GM23338 (cell line): ENCODE data around the gene EDAR. TPM values are rescaled to one million over a fixed set of nuclear protein-coding genes. Genes with fewer than 3 reads are reported as not detected.

Experiments used
- ATAC-seq: fragments of 200-7000 bp; cut with Tn5 transposase; 3 replicates; pipeline ENCODE4 v1.9.1; 2020
- DNase-seq: peaks from one replicate; pipeline ENCODE4 v3.0.0-alpha.2; 2015; ENCODE audit warnings: low spot score
- H2AFZ ChIP-seq: fragments of 200-600 bp; sonication (generic); 2 replicates; pipeline ENCODE4 v1.8.0; 2016; ENCODE audit warnings: antibody characterized with exemption, mild to moderate bottlenecking, moderate library complexity
- H3F3A ChIP-seq: fragments of 200-600 bp; sonication (generic); replicated peaks from 2 replicates; pipeline ENCODE4 v1.8.0; 2017; ENCODE audit warnings: antibody characterized with exemption, mixed run types, low read depth
- H3K27ac ChIP-seq: fragments of 200-600 bp; sonication (generic); 2 replicates; pipeline ENCODE4 v1.6.1; 2016; ENCODE audit warnings: low read depth
- H3K27me3 ChIP-seq: fragments of 200-600 bp; sonication (generic); 2 replicates; pipeline ENCODE4 v1.8.0; 2016; ENCODE audit warnings: mild to moderate bottlenecking, mixed run types, moderate library complexity; ENCODE audit not compliant: insufficient read depth
- H3K36me3 ChIP-seq: fragments of 200-600 bp; sonication (generic); 2 replicates; pipeline ENCODE4 v1.8.0; 2016; ENCODE audit warnings: mild to moderate bottlenecking; ENCODE audit not compliant: insufficient read depth
- H3K4me1 ChIP-seq: fragments of 200-600 bp; sonication (generic); 2 replicates; pipeline ENCODE4 v1.8.0; 2016; ENCODE audit warnings: mild to moderate bottlenecking, moderate library complexity; ENCODE audit not compliant: insufficient read depth
- H3K4me2 ChIP-seq: fragments of 200-600 bp; sonication (generic); 2 replicates; pipeline ENCODE4 v1.7.1; 2017; ENCODE audit warnings: mixed run types
- H3K4me3 ChIP-seq: fragments of 200-600 bp; sonication (generic); 2 replicates; pipeline ENCODE4 v1.6.1; 2016; ENCODE audit warnings: mixed run types
- H3K79me2 ChIP-seq: fragments of 200-600 bp; sonication (generic); replicated peaks from 2 replicates; pipeline ENCODE4 v1.8.0; 2017; ENCODE audit warnings: mild to moderate bottlenecking; ENCODE audit not compliant: insufficient read depth
- H3K9me2 ChIP-seq: fragments of 200-600 bp; sonication (generic); 2 replicates; pipeline ENCODE4 v1.8.0; 2017; ENCODE audit not compliant: insufficient read depth
- H4K20me1 ChIP-seq: fragments of 200-600 bp; sonication (generic); replicated peaks from 2 replicates; pipeline ENCODE4 v1.8.0; 2017; ENCODE audit warnings: mild to moderate bottlenecking; ENCODE audit not compliant: insufficient read depth
- H3K27ac Mint-ChIP-seq: 2 replicates; pipeline ENCODE4 v1.8.0; 2020; ENCODE audit warnings: inconsistent platforms, mild to moderate bottlenecking, moderate library complexity, mixed read lengths
- H3K27me3 Mint-ChIP-seq: 3 replicates; pipeline ENCODE4 v1.8.0; 2022; ENCODE audit warnings: low read depth, mild to moderate bottlenecking, moderate library complexity, mixed read lengths, inconsistent platforms; ENCODE audit not compliant: insufficient read depth, poor library complexity
- H3K36me3 Mint-ChIP-seq: 3 replicates; pipeline ENCODE4 v1.8.0; 2021; ENCODE audit warnings: low read depth, mild to moderate bottlenecking, inconsistent platforms, moderate library complexity, mixed read lengths
- H3K4me1 Mint-ChIP-seq: 3 replicates; pipeline ENCODE4 v1.8.0; 2020; ENCODE audit warnings: mild to moderate bottlenecking, inconsistent platforms, mixed read lengths
- H3K4me3 Mint-ChIP-seq: 3 replicates; pipeline ENCODE4 v1.8.0; 2021; ENCODE audit warnings: moderate library complexity, mild to moderate bottlenecking, inconsistent platforms, mixed read lengths
- H3K9me3 Mint-ChIP-seq: 3 replicates; pipeline ENCODE4 v1.8.0; 2020; ENCODE audit warnings: moderate library complexity, mild to moderate bottlenecking, inconsistent platforms, mixed read lengths
- CREB1 ChIP-seq: fragments of 250-450 bp; sonication (Bioruptor Pico); IDR thresholded peaks from 2 replicates; pipeline ENCODE4 v1.5.0; 2020; ENCODE audit warnings: low read depth, mild to moderate bottlenecking, moderate library complexity
- NANOG ChIP-seq: IDR thresholded peaks from 2 replicates; pipeline ENCODE4 v1.6.1; 2016; ENCODE audit warnings: antibody characterized with exemption, borderline replicate concordance
- ZNF114 ChIP-seq: fragments of 250-450 bp; sonication (Bioruptor Pico); IDR thresholded peaks from 2 replicates; pipeline ENCODE4 v1.5.0; 2020; ENCODE audit warnings: mild to moderate bottlenecking, moderate library complexity
- ZNF331 ChIP-seq: fragments of 250-450 bp; sonication (Bioruptor Pico); IDR thresholded peaks from 2 replicates; pipeline ENCODE4 v1.5.0; 2020; ENCODE audit warnings: low read depth, mild to moderate bottlenecking, moderate library complexity
- polyA plus RNA-seq: library from polyadenylated mRNA; unstranded; fragments of >200 nt; fragmentation: Nextera tagmentation; extraction: Ambion mirVana; gene quantifications from 2 replicates; pipeline ENCODE4 v1.2.1, GENCODE V29; 2016
- total RNA-seq: library from RNA; depleted of rRNA; stranded (reverse); fragments of >200 nt; shearing (Covaris generic); gene quantifications from 2 replicates; pipeline ENCODE4 v1.2.3, GENCODE V29; 2014
- TF ChIP-seq, protein P1 (sequence below): IDR thresholded peaks from 2 replicates; pipeline ENCODE4 v1.6.1; 2016; ENCODE audit warnings: antibody characterized with exemption
- TF ChIP-seq, protein P2 (sequence below): fragments of 250-450 bp; sonication (Bioruptor Pico); IDR thresholded peaks from 2 replicates; pipeline ENCODE4 v1.5.0; 2020; ENCODE audit warnings: mild to moderate bottlenecking, moderate library complexity
- TF ChIP-seq, protein P3 (sequence below): IDR thresholded peaks from one replicate; pipeline ENCODE4 v1.6.1; 2018; ENCODE audit warnings: antibody characterized with exemption; ENCODE audit not compliant: unreplicated experiment
- TF ChIP-seq, protein P4 (sequence below), 2 experiments: fragments of 200-600 bp in 1 of 2; sonication (generic) in 1 of 2; conservative IDR thresholded peaks; 2 replicates each; pipeline versions ENCODE4 v1.5.1 to v1.6.1; 2016 to 2017; ENCODE audit warnings: antibody characterized with exemption in 2 of 2, low read depth in 2 of 2, mild to moderate bottlenecking in 2 of 2, moderate library complexity in 1 of 2

Gene EDAR
- total and polyA plus RNA-seq, 2 experiments from 2014 or later, result not detected

DNA sequence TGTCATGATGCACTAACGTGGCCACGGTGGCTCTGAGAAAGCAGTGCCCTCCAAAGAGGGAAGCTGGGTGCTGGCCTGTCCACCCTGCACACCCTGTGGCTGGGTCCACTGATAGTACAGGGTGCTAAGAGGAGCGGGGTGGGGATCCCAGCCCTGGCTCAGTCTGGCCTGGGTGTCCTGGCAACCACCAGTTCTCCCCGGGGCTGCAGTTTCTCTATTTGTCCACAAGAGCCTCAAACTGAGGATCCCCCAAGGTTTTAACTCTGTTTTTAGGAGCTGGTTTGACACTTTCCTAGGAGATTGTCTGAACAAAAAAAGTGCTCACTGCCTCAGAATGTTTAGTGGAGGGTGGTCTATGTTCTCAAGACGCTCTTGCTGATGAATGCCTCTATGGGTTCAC lies 29.0 kb downstream of the EDAR start (continued):
- TF ChIP-seq, protein P1, sequence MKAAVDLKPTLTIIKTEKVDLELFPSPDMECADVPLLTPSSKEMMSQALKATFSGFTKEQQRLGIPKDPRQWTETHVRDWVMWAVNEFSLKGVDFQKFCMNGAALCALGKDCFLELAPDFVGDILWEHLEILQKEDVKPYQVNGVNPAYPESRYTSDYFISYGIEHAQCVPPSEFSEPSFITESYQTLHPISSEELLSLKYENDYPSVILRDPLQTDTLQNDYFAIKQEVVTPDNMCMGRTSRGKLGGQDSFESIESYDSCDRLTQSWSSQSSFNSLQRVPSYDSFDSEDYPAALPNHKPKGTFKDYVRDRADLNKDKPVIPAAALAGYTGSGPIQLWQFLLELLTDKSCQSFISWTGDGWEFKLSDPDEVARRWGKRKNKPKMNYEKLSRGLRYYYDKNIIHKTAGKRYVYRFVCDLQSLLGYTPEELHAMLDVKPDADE, result no peak
- TF ChIP-seq ZNF331 (CRISPR knock-in tag), result no peak
- TF ChIP-seq NANOG, result no peak
- TF ChIP-seq, protein P2, sequence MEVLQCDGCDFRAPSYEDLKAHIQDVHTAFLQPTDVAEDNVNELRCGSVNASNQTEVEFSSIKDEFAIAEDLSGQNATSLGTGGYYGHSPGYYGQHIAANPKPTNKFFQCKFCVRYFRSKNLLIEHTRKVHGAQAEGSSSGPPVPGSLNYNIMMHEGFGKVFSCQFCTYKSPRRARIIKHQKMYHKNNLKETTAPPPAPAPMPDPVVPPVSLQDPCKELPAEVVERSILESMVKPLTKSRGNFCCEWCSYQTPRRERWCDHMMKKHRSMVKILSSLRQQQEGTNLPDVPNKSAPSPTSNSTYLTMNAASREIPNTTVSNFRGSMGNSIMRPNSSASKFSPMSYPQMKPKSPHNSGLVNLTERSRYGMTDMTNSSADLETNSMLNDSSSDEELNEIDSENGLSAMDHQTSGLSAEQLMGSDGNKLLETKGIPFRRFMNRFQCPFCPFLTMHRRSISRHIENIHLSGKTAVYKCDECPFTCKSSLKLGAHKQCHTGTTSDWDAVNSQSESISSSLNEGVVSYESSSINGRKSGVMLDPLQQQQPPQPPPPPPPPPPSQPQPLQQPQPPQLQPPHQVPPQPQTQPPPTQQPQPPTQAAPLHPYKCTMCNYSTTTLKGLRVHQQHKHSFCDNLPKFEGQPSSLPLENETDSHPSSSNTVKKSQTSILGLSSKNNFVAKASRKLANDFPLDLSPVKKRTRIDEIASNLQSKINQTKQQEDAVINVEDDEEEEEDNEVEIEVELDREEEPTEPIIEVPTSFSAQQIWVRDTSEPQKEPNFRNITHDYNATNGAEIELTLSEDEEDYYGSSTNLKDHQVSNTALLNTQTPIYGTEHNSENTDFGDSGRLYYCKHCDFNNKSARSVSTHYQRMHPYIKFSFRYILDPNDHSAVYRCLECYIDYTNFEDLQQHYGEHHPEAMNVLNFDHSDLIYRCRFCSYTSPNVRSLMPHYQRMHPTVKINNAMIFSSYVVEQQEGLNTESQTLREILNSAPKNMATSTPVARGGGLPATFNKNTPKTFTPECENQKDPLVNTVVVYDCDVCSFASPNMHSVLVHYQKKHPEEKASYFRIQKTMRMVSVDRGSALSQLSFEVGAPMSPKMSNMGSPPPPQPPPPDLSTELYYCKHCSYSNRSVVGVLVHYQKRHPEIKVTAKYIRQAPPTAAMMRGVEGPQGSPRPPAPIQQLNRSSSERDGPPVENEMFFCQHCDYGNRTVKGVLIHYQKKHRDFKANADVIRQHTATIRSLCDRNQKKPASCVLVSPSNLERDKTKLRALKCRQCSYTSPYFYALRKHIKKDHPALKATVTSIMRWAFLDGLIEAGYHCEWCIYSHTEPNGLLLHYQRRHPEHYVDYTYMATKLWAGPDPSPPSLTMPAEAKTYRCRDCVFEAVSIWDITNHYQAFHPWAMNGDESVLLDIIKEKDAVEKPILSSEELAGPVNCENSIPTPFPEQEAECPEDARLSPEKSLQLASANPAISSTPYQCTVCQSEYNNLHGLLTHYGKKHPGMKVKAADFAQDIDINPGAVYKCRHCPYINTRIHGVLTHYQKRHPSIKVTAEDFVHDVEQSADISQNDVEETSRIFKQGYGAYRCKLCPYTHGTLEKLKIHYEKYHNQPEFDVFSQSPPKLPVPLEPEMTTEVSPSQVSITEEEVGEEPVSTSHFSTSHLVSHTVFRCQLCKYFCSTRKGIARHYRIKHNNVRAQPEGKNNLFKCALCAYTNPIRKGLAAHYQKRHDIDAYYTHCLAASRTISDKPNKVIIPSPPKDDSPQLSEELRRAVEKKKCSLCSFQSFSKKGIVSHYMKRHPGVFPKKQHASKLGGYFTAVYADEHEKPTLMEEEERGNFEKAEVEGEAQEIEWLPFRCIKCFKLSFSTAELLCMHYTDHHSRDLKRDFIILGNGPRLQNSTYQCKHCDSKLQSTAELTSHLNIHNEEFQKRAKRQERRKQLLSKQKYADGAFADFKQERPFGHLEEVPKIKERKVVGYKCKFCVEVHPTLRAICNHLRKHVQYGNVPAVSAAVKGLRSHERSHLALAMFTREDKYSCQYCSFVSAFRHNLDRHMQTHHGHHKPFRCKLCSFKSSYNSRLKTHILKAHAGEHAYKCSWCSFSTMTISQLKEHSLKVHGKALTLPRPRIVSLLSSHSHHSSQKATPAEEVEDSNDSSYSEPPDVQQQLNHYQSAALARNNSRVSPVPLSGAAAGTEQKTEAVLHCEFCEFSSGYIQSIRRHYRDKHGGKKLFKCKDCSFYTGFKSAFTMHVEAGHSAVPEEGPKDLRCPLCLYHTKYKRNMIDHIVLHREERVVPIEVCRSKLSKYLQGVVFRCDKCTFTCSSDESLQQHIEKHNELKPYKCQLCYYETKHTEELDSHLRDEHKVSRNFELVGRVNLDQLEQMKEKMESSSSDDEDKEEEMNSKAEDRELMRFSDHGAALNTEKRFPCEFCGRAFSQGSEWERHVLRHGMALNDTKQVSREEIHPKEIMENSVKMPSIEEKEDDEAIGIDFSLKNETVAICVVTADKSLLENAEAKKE (CRISPR knock-in tag), result no peak

DNA sequence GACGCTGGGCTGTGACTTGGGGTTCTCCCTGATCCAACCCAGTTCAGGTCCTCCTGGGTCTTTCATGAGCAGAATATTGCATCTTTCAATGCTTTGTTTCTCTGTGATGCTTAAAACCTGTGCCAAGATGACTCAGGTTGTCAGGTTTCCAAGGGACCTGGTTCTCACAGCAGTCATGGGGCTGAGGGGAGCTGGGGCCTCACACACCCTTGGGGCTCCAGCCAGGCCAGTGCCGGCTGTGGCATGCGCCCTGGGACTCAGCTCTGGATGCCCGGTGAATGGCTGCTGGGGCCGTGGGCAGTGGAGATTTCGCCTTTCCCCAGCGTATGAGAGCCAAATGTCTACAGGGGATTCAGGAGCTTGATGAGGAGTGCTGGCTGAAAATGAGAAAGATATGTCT lies 29.6 kb downstream of the EDAR start:
- Histone ChIP-seq H3K36me3 (no peaks in the 10 kb centered on the region), H3K79me2 (no peaks in the 10 kb centered on the region), H4K20me1 (no peaks in the 10 kb centered on the region), H3F3A (no peaks in the 10 kb centered on the region), H3K9me2 (0 out of 2 replicates have a peak, but pooled peaks cover 2% of the 10 kb centered on the region), H3K27me3 (no peaks in the 10 kb centered on the region), H3K4me1 (peaks cover 16% of the 10 kb centered on the region), H3K4me3 (no peak overlapping the region), H2AFZ (no peak overlapping the region), H3K4me2 (no peak overlapping the region), H3K27ac (no peak overlapping the region)
- Mint-ChIP-seq H3K9me3 (no peaks in the 10 kb centered on the region), H3K27me3 (peaks cover 3% of the 10 kb centered on the region), H3K4me3 (no peak overlapping the region), H3K27ac (no peak overlapping the region), H3K36me3 (no peaks in the 10 kb centered on the region), H3K4me1 (peaks cover 32% of the 10 kb centered on the region)
- DNase-seq (no peak), ATAC-seq (no peak)
- TF ChIP-seq CREB1 (no peak), ZNF114 (CRISPR knock-in tag) (no peak)
- TF ChIP-seq, protein P3, sequence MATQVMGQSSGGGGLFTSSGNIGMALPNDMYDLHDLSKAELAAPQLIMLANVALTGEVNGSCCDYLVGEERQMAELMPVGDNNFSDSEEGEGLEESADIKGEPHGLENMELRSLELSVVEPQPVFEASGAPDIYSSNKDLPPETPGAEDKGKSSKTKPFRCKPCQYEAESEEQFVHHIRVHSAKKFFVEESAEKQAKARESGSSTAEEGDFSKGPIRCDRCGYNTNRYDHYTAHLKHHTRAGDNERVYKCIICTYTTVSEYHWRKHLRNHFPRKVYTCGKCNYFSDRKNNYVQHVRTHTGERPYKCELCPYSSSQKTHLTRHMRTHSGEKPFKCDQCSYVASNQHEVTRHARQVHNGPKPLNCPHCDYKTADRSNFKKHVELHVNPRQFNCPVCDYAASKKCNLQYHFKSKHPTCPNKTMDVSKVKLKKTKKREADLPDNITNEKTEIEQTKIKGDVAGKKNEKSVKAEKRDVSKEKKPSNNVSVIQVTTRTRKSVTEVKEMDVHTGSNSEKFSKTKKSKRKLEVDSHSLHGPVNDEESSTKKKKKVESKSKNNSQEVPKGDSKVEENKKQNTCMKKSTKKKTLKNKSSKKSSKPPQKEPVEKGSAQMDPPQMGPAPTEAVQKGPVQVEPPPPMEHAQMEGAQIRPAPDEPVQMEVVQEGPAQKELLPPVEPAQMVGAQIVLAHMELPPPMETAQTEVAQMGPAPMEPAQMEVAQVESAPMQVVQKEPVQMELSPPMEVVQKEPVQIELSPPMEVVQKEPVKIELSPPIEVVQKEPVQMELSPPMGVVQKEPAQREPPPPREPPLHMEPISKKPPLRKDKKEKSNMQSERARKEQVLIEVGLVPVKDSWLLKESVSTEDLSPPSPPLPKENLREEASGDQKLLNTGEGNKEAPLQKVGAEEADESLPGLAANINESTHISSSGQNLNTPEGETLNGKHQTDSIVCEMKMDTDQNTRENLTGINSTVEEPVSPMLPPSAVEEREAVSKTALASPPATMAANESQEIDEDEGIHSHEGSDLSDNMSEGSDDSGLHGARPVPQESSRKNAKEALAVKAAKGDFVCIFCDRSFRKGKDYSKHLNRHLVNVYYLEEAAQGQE, result no peak
- TF ChIP-seq, protein P4, sequence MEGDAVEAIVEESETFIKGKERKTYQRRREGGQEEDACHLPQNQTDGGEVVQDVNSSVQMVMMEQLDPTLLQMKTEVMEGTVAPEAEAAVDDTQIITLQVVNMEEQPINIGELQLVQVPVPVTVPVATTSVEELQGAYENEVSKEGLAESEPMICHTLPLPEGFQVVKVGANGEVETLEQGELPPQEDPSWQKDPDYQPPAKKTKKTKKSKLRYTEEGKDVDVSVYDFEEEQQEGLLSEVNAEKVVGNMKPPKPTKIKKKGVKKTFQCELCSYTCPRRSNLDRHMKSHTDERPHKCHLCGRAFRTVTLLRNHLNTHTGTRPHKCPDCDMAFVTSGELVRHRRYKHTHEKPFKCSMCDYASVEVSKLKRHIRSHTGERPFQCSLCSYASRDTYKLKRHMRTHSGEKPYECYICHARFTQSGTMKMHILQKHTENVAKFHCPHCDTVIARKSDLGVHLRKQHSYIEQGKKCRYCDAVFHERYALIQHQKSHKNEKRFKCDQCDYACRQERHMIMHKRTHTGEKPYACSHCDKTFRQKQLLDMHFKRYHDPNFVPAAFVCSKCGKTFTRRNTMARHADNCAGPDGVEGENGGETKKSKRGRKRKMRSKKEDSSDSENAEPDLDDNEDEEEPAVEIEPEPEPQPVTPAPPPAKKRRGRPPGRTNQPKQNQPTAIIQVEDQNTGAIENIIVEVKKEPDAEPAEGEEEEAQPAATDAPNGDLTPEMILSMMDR (conservative IDR thresholded peaks at IDR 0.05; ENCODE audit: low read depth in 2 of 2), result no peak
